HS-27A (cell line): ENCODE data around the gene WDR91.

Source experiments
- DNase-seq: peaks from one replicate; pipeline ENCODE4 v3.0.0-alpha.2; 2012; ENCODE audit warnings: low read depth, missing footprints

Gene WDR91

DNA sequence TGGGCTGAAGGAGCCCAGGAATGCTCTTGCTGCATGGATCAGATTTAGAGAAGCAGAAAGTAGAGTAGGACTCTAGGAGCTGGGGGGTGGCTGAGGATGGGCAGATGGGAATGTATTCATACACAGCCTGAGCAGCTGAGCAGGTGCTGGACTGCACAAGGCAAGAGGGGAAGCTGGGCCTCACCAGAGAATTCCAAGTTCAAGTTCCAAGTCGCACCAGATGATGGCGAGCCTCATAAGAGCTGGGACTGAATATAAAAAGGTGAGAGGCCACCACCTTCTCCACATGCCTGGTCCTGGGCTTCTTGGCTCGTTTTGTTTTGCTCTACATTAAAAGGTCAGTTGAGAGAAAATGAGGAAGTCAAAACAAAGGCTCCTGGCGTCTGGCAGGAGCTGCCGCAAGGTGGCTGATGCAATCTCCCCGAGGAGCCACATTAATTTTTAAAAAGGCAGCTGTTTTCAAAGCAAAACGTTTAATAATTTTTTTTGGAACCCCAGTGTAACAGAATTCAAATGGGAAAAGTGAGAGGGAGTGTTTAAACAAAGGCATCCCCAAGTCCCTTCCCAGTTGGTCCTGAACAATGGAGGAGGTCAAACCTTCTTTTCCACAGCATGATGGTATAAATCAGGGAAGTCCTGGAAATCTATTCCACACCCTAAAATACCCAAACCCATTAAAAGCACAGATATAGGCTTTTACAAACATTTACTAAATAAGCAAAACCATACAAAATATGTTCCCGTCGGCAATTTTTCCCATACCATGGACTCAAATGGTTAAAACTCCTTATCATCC, 50.3 kb downstream of the WDR91 start:
- DNase-seq = no peak

DNA sequence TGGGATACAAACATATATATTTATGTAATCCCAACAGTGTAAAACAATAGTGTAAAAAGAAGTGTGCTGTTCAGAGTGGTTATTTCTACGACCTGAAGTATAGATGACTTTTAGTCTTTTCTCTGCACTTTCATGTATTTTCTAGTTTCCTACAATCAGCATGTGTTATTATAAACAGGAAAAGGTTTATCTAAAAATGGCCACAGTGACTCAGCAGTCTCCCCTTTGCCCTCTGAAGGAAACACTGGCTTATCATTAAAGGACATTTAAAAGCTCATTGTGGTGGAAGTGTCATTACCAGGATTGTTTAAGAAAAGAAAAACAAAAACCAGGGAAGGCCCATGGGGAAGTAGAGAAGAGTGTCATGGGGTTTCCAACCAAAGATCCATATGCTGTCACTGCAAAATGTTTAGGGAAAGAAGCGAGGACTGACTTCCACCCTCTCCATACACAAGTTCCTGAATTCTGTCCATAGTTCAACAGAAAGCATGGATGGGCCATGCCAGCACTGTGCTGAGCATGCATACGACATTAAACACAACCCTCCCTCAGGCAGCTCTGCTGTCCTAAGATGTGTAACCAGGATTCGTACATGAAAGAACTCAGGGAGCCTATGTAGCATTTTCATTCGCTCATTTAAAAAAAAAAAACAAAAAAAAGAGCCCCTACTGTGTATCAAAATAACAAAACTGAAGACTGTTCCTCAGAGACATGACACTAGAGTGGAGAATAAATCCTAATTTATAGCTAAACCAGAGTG, 51.0 kb downstream of the WDR91 start:
- DNase-seq = no peak

DNA sequence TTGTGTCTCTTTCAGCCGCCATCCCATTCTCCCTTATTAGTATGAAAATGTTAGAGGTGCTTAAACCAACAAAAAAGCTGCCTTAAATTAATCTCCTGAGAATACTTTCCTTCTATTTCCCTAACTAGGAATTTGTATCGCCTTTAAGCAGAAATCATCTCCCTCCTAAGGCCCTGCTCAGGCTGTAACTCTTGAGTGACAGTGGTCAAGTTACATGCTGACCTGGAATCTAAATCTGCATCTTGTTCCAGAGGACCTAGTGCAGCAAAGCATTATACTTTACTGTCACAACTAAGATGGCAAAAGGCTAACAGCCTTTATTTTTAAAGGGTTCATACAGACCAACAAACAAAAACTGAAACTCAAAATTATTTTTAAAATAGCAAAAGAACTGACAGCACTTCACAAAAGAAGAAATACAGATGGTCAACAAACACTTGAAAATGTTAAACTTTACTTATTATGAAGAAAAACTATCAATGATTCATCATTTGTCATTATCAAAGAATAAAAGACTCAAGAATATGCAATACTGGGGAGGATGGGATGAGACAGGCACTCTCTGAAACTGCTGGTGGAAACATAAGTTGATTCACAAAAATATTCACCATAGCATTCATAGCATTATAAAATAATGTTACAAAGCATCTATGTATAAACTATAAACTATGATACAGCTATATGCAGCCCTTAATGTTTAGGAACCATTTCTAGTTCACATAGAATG, 51.8 kb downstream of the WDR91 start:
- no peak for DNase-seq

DNA sequence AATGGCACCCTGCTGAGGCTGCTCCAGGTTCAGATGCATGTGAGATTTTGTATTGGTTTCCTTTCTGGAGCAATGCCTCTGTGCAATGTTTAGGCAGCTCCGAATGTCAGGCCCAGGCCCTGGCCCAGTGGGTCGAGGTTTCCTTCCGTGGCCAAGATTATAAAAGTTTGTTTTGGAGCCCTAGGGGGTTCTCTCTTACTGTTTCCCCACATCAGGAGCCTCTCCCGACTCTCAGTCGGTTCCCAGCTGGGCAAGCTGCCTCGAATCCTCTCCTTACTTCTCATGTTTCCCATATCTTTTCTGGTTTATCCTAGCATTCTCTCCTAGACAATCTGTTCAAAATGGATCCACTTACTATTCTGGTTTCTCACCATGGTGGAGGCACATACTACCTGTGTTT, 52.5 kb downstream of the WDR91 start:
- no peak for DNase-seq

DNA sequence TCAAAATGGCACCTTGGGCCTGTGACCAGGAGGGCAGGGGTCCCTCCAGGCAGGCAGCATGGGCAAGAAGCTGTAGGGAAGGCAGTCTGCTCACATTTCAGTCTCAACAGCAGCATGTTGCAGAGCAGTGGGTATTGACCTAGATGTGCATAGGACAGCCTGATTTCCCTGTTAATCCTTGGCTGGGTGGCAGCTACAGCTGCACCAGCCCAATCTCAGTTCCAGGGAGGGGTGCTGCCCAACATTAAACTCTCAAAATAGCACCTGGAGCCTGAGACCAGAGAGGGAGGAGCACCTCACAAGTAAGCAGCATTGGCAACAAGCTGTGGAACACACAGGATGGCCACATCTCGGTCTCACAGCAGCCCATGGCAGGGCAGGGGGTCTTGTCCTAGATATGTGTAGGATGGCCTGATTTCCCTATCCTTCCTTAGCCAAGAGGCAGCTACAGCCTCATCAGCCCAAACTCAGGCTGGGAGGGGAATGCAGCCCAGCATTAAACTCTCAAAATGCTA, 53.1 kb downstream of the WDR91 start:
- DNase-seq = no peak

DNA sequence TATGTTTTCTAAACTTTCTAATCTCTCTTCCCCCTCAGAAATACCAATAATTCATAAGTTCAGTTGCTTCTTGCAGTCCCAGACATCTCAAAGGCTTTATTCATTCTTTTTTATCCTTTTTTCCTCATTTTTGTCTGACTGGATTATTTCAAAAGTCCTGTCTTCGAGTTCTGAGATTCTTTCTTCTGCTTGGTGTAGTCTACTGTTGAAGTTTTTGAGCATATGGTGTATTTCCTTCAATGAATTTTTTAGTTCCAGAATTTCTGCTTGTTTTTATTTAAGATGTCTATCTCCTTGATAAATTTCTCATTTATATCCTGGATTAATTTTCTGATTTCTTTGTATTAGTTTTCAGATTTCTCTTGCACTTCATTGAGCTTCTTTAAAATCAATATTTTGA, 55.0 kb downstream of the WDR91 start:
- no peak for DNase-seq

DNA sequence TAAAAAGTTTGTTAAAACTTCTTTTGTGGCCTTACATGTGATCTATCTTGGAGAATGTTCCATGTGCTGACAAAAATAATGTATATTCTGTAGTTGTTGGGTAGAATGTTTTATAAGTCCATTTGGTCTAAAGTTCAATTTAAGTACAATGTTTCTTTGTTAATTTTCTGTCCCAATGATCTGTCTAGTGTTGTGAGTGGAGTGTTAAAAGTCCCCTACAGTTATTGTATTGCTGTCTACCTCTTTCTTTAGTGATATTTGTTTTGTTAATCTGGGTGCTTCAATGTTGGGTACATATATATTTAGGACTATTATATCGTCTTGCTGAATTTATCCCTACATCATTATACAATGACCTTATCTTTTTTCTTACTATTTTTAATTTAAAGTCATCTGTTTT, 56.6 kb downstream of the WDR91 start:
- no peak for DNase-seq

DNA sequence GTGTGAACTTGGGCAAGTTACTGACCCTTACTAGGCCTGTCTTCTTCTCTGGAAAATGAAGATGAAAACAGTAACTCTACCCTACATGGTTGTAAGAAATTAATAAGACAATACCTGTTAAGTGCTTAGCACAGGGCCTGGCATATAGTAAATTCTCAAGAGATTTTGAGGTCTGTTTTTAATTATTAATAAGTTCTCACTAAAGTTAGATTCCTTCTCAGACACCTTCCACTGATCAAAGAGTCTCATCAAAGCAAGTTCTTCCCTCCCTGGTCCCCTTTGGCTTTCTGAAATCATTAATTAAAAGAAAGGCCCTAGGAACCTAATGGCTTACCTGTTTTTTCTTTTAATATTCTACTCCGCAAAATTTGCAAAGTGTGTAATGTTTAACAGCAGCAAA, 58.9 kb downstream of the WDR91 start:
- DNase-seq = no peak

DNA sequence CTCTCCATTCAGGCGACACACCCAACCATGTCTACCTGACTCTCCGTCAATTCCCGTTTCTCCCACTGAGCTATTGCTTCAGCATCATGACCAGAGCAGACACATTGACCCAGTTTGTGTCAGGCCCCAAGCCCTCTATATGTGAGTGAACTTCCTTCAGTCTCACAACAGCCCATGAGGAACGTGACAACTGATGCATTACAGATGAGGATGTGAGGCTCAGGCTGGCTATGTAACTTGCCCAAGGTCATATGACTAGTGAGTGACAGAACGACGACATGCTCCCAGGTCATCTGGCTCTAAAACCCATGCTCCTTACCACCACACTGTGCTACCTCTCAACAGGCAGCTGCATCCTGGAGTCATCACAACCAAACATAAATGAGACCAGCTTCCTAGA, 59.8 kb downstream of the WDR91 start:
- DNase-seq = no peak

DNA sequence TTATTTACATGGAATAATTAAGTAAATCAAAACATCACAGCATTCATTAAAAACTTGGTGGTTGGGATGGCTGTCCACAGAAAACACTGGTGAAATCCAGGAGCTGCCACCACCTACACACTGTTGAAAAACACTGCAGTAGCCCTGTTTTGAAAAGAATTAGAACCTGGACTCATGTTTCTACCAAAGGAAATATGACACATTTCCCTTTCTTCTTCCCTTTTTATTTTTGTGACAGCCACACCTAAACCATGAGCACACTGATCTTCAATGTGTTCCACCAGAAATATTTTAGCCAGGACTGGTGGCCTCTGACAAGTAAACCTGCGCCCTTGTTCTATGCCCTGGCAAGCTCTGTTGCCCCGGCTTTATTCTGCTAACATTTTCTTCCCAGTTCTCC, 60.2 kb downstream of the WDR91 start:
- no peak for DNase-seq

DNA sequence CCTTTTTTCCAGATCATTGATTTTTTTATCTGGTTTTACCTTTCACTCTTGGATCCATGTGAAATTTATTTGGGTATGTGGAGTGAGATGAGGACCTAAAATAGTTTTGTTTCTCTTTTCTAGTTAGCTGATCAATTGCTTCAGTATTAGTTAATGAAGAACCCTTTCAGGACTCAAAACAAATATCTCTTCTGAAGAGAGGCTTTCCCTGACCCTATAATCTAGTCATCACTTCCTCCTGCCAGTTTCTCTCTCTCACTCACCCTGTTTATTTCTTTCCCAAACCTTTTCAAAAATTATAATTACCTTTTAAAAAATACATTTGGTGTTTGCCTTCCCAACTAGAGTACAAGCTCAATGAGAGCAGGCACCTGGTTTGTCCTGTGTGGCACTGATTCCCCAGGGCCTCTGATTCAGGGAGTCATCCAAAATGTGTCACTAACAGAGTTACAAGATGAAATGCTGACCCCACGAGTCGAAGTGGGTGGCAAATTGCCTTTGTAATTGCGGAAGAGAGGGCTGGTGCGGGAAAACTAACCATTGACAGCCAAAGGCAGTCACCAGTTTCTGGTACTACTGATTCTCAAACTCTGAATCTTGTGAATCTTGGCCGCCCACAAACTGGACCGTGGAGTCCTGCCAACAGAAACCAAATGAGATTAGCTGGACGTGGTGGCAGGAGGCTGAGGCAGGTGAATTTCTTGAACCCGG, 61.1 kb downstream of the WDR91 start:
- DNase-seq = no peak

DNA sequence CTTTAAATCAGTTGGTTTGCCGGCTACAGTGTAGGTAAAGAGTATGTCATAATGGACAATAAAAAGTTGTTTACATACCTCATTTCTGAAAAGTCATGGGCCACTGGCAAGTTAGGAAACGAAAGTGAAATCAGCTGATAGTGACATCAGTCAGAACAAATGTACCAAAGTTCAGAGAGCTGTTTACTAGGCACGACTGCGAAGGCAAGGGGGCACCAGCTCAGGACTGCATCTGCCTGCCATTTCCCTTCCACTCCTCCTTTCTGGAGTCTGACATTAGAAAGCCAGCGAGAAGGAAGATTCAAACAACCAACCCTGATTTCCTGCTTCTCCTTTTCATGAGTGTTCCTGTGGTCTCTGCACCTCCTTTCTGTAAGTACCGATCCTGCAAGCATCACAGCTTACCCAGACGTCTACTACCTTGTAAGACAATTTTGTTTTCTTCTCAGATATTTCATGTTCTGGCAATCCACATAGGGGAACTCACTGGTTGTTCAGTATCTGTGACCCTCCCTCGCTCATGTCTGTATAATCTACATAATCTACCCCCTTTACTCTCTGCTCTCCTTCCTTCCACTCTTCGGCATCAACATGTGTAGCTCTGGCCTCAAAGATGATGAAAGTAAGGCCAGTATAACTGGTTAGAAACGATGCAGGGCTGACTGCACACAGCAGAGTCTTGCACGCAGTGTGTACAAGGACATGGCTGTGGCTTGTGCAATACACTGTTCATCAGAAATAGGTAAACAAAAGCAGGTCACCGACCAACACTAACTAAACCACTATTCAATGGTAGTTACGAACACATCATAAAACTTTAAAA, 63.2 kb downstream of the WDR91 start, which contains the start of gene TMEM140:
Gene TMEM140 (plus strand): TSS at position 174 of the 823 bp plus-strand sequence. CDS start 16,370 bp downstream, outside the sequence.
- no peak for DNase-seq

DNA sequence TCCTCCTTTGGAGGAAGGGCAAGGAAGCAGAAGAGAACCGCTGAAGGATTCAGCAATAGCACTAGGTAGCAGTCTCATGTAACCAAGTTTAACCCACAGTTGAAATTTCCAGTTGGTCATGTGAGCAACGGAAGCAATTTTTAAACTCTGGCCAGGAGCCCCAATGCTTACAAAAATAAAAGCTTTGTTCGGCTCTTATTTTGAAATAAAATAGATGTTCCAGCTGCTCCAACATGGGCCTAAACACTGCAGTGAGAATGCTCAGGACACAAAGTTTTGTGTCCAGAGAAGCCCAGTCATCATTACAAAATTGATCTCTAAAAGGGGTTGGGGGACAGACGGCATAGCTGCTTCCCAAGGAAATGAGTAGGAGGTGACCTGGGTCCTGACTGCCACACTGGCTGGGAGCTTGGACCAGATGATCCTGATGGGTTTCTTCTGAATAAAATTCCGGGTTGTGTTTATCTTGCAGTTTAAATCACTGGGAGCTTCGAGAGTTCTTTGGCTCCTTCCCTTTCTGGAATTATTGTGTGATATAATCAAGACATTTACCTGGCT, 63.9 kb downstream of the WDR91 start:
- DNase-seq = no peak

DNA sequence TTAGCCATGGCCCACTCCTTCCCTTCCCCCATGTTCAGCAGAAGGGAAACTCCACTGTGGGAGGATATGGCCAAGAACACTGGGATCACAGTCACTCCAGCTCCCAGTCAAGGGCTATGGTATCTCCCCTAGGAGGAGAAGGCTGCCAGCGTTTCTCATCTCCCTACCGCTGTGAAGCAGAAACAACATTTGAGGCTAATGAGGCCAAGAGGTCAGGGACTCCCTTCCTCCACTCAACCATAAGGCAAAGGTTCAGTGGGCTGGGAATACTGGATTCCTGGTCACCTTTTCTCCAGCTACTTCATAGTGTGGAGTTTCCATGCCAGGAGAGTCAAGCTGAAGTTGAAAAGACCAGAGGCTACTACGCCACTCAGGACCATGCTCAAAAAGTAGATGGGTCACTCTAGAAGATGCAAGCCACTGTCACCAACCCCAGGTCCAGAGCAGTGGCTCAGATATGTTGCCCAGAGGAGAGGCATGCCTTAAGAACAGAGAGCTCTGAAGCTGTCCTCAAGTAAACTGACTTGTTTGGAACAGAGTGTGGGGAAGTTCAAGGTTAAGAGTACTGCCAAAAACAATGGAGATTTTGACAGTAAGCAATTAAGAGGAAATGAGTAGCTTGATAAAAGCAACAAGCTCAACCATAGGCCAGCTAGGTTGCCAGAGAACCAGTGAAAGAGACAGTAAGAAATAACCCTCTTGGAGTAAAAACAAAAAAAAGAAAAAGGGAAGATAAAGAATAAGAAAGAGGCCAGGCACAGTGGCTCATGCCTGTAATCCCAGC, 67.2 kb downstream of the WDR91 start:
- DNase-seq = no peak
